KMS-11 (cell line): ENCODE measurements around the gene ADARB1.

Experiments used
- H2AFZ ChIP-seq: fragments of 200-600 bp; sonication (generic); 2 replicates; pipeline ENCODE4 v1.6.1; 2016; ENCODE audit warnings: antibody characterized with exemption, mixed run types, low read depth
- H3K27ac ChIP-seq: fragments of 200-600 bp; sonication (generic); 2 replicates; pipeline ENCODE4 v1.6.1; 2016; ENCODE audit warnings: mild to moderate bottlenecking, mixed run types
- H3K27me3 ChIP-seq: fragments of 200-600 bp; sonication (generic); 2 replicates; pipeline ENCODE4 v1.6.1; 2017; ENCODE audit warnings: mild to moderate bottlenecking, low read depth, mixed run types, moderate library complexity; ENCODE audit not compliant: insufficient read depth
- H3K36me3 ChIP-seq: fragments of 200-600 bp; sonication (generic); 2 replicates; pipeline ENCODE4 v1.6.1; 2017; ENCODE audit warnings: mild to moderate bottlenecking, mixed run types; ENCODE audit not compliant: insufficient read depth
- H3K4me1 ChIP-seq: fragments of 200-600 bp; sonication (generic); 2 replicates; pipeline ENCODE4 v1.6.1; 2016; ENCODE audit warnings: mild to moderate bottlenecking, low read depth, mixed run types; ENCODE audit not compliant: poor library complexity, severe bottlenecking
- H3K4me2 ChIP-seq: fragments of 200-600 bp; sonication (generic); 2 replicates; pipeline ENCODE4 v1.7.0; 2016; ENCODE audit warnings: mild to moderate bottlenecking, mixed run types
- H3K4me3 ChIP-seq: fragments of 200-600 bp; sonication (generic); IDR thresholded peaks from 2 replicates; pipeline ENCODE4 v1.6.1; 2017; ENCODE audit warnings: low read depth, low read length, mixed read lengths; ENCODE audit not compliant: insufficient read depth
- H3K79me2 ChIP-seq: fragments of 200-600 bp; sonication (generic); 2 replicates; pipeline ENCODE4 v1.6.1; 2016; ENCODE audit warnings: low read depth, mixed run types; ENCODE audit not compliant: insufficient read depth
- H3K9ac ChIP-seq: fragments of 200-600 bp; sonication (generic); 2 replicates; pipeline ENCODE4 v1.6.1; 2016; ENCODE audit warnings: mild to moderate bottlenecking, mixed run types
- H4K20me1 ChIP-seq: fragments of 200-600 bp; sonication (generic); 2 replicates; pipeline ENCODE4 v1.6.1; 2016; ENCODE audit warnings: mild to moderate bottlenecking, mixed run types; ENCODE audit not compliant: insufficient read depth
- CTCF ChIP-seq: fragments of 200-600 bp; sonication (generic); conservative IDR thresholded peaks from 2 replicates; pipeline ENCODE4 v1.6.1; 2017; ENCODE audit warnings: low read depth, mild to moderate bottlenecking, antibody characterized with exemption, low read length, moderate library complexity, mixed read lengths

ADARB1 gene

GRCh38 chr21:45071078-45071873 lies 3.1 kb upstream of the ADARB1 start:
- Histone ChIP-seq H3K4me3 (no peak overlapping the region), H3K27me3 (no peaks in the 10 kb centered on the region), H3K4me1 (peaks cover 17% of the 10 kb centered on the region), H3K4me2 (no peak overlapping the region), H2AFZ (no peak overlapping the region), H3K79me2 (peaks cover 7% of the 10 kb centered on the region; the same call in 1 of the 2 replicates), H3K27ac (no peak overlapping the region), H3K36me3 (no peaks in the 10 kb centered on the region), H4K20me1 (no peaks in the 10 kb centered on the region), H3K9ac (no peak overlapping the region)
- no peak for TF ChIP-seq CTCF

- H3K4me3 ChIP-seq: no peak overlapping the region
- H3K4me1 ChIP-seq: peaks cover 21% of the 10 kb centered on the region
- H2AFZ ChIP-seq: no peak overlapping the region
- H3K9ac ChIP-seq: no peak overlapping the region
- no peaks in the 10 kb centered on the region for H4K20me1 ChIP-seq
- peaks cover 9% of the 10 kb centered on the region for H3K79me2 ChIP-seq
- TF ChIP-seq CTCF: no peak
- no peak overlapping the region for H3K27ac ChIP-seq
- H3K36me3 ChIP-seq: no peaks in the 10 kb centered on the region
- no peak overlapping the region for H3K4me2 ChIP-seq
- H3K27me3 ChIP-seq: no peaks in the 10 kb centered on the region
Observed at GRCh38 chr21:45071874-45072737, 2.3 kb upstream of the ADARB1 start.

- Histone ChIP-seq H3K36me3 (no peaks in the 10 kb centered on the region), H4K20me1 (no peaks in the 10 kb centered on the region), H3K27me3 (no peaks in the 10 kb centered on the region), H3K9ac (no peak overlapping the region), H3K79me2 (peaks cover 15% of the 10 kb centered on the region), H3K27ac (no peak overlapping the region), H3K4me3 (no peak overlapping the region), H3K4me2 (peak overlapping the region; percentile 70; the same call in 1 of the 2 replicates), H2AFZ (no peak overlapping the region), H3K4me1 (peaks cover 21% of the 10 kb centered on the region)
- no peak for TF ChIP-seq CTCF
Observed at GRCh38 chr21:45072738-45073300, 1.6 kb upstream of the ADARB1 start.

GRCh38 chr21:45073301-45074047 lies 906 bp upstream of the ADARB1 start:
- peak overlapping the region; percentile 25; the same call in 1 of the 2 replicates for H2AFZ ChIP-seq

More at GRCh38 chr21:45073301-45074047, 906 bp upstream of the ADARB1 start:
- peaks cover 15% of the 10 kb centered on the region for H3K79me2 ChIP-seq
- H3K9ac ChIP-seq: no peak overlapping the region
- H3K4me1 ChIP-seq: peaks cover 21% of the 10 kb centered on the region
- H3K4me2 ChIP-seq: peak overlapping the region; percentile 70
- H3K27me3 ChIP-seq: no peaks in the 10 kb centered on the region
- no peaks in the 10 kb centered on the region for H3K36me3 ChIP-seq
- H3K4me3 ChIP-seq: no peak overlapping the region
- TF ChIP-seq CTCF: no peak
- H4K20me1 ChIP-seq: no peaks in the 10 kb centered on the region
- no peak overlapping the region for H3K27ac ChIP-seq
